Inflammatory macrophage (primary cell): ENCODE data around the gene DACH1.

Experiments used
- DNase-seq, 2 donors: peaks; one replicate each; pipeline ENCODE4 v3.0.0-alpha.2; 2020 to 2022

DACH1 gene

GRCh38 chr13:71481501-71481900, 385.5 kb downstream of the DACH1 start:
- DNase-seq: no peak

- DNase-seq: no peak
Observed at GRCh38 chr13:71481046-71481445, 386.0 kb downstream of the DACH1 start.

- no peak for DNase-seq
Observed at GRCh38 chr13:71477735-71478134, 389.3 kb downstream of the DACH1 start.

- no peak for DNase-seq
Observed at GRCh38 chr13:71474936-71475335, 392.1 kb downstream of the DACH1 start.

GRCh38 chr13:71469626-71470025, 397.4 kb downstream of the DACH1 start:
- no peak for DNase-seq

GRCh38 chr13:71464686-71465085, 402.3 kb downstream of the DACH1 start:
- no peak for DNase-seq

- no peak for DNase-seq
Observed at GRCh38 chr13:71461892-71462291, 405.1 kb downstream of the DACH1 start.

- DNase-seq: no peak
Observed at GRCh38 chr13:71460211-71460610, 406.8 kb downstream of the DACH1 start.

- DNase-seq: no peak
Observed at GRCh38 chr13:71459708-71460107, 407.3 kb downstream of the DACH1 start.

GRCh38 chr13:71457645-71458044, 409.4 kb downstream of the DACH1 start:
- DNase-seq: no peak

GRCh38 chr13:71456136-71456535, 410.9 kb downstream of the DACH1 start:
- DNase-seq: no peak

- no peak for DNase-seq
Observed at GRCh38 chr13:71454509-71454908, 412.5 kb downstream of the DACH1 start.

GRCh38 chr13:71448080-71448630, 418.8 kb downstream of the DACH1 start:
- DNase-seq: no peak

GRCh38 chr13:71437704-71438103, 429.3 kb downstream of the DACH1 start:
- no peak for DNase-seq

- DNase-seq: no peak
Observed at GRCh38 chr13:71430681-71431080, 436.3 kb downstream of the DACH1 start.

- no peak for DNase-seq
Observed at GRCh38 chr13:71417205-71417604, 449.8 kb downstream of the DACH1 start.

- no peak for DNase-seq
Observed at GRCh38 chr13:71412231-71412630, 454.8 kb downstream of the DACH1 start.

- no peak for DNase-seq
Observed at GRCh38 chr13:71408416-71408815, 458.6 kb downstream of the DACH1 start.

GRCh38 chr13:71399631-71400215, 467.3 kb downstream of the DACH1 start:
- DNase-seq: no peak

GRCh38 chr13:71396149-71396548, 470.9 kb downstream of the DACH1 start:
- no peak for DNase-seq

- no peak for DNase-seq
Observed at GRCh38 chr13:71395053-71395452, 472.0 kb downstream of the DACH1 start.

- DNase-seq: no peak
Observed at GRCh38 chr13:71394176-71394575, 472.8 kb downstream of the DACH1 start.
